Stimulated activated CD8-positive, alpha-beta memory T cell treated with anti-CD3 and anti-CD28 coated beads, Interleukin-12 subunit alpha, Interleukin-12 subunit beta, amount 100 ng/mL, for 24 hours (primary cell): Measurements from ENCODE around the gene ACOT6.
"Not testable (repeated sequence)": the region's sequence is repeated elsewhere in the genome, so short reads cannot be mapped to it uniquely, and the experiment has no call there.

Source experiments
- DNase-seq: peaks from one replicate; pipeline ENCODE4 v3.0.0-alpha.2; 2020; ENCODE audit errors: extremely low read depth

The ACOT6 gene

DNA sequence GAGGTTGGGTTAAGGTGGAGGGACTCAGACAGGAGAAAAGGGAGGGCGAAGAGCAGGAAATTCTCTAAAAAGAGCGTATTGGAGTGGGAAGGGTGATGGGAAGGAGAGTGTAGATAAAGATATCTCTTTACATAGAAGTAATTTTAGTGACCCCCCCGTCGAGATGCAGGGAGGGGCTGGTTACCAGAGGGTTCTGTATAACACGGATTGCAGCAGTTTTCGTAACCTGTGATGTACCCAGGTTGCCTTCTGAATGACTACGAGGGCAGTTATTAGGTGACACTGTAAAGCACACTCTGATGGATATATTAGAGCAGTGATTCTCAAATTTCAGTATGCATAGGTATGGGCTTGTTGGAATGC, 32.9 kb downstream of the ACOT6 start:
- no peak for DNase-seq

DNA sequence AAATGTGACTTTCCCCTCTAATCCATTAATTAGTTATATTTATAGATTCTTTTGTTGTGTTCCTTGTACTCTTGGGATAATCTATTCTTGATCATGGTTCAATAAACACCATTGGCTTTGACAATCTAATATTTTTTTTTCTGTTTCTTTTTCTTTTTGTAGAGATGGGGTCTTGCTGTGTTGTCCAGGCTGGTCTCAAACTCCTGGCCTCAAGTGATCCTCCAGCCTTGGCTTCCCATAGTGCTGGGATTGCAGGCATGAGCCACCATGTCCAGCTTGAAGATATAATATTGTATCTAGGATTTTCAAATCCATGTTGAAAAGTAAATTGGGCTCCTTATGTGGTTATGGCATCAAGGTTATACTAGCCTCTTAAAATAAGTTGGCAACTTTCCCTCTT, 38.7 kb downstream of the ACOT6 start:
- no peak for DNase-seq

DNA sequence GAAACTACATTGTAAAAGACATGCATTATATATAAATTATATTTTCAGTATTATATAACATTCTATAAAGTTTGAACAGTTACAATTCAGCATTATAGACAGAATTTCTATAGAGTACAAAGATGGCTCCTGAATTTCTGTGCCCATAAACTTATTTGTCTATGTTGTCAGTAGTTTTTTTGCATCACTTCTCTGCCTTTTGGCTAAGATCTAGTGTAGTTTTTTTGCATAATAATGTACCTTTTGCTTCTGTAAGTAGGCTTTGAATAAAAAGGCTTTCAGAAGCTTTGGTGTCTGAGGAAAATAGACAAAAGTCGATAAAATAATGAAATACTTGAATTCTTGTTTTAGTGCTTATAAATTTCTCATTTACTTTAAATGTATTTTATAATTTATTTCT, 43.5 kb downstream of the ACOT6 start:
- DNase-seq = no peak

DNA sequence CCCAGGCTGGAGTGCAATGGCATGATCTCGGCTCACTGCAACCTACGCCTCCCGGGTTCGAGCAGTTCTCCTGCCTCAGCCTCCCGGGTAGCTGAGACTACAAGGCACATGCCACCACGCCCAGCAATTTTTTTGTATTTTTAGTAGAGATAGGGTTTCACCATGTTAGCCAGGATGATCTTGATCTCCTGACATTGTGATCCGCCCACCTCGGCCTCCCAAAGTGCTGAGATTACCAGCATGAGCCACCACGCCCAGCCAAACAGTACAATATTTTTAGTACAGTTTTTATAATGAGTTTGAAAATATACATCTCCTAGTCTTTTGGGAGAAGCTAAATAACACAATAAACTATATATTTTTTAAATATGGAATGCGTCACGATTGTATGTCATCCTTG, 46.9 kb downstream of the ACOT6 start:
- DNase-seq = not testable (repeated sequence)

DNA sequence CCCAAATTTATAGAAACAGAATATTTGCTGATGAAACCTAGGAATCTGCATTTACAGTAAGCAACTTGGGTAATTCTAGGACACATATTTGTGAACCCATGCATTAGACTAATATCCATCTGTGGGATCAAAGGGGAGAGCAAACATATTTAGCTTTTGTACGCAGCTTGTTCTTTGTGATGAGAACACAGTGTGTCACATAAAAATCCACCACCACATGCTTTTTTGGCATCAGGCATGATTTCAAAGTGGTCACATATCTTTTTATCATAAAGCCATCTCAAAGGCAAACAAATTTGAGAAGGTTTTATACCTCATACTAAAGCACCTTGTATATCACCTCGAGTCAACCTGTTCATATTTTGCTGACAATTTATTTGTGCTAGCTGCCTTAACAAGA, 48.2 kb downstream of the ACOT6 start:
- DNase-seq = no peak

DNA sequence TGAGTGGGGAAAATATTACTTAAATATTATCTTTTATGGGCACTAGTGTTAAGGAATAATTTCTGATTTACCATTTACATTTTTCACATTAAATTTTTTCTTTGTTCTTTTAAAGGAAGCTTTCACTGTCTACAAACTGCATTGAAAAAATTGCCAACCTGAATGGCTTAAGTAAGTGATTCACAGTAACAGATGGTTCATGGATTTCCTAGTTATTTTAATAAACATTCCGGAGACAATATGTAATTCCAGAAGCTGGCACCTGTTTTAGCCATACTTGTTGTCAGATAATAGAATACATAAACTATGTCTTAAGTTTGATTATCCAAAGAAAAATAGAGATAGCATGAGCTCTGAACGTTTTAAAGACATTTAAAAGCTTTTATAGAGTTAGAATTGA, 49.6 kb downstream of the ACOT6 start:
- no peak for DNase-seq

DNA sequence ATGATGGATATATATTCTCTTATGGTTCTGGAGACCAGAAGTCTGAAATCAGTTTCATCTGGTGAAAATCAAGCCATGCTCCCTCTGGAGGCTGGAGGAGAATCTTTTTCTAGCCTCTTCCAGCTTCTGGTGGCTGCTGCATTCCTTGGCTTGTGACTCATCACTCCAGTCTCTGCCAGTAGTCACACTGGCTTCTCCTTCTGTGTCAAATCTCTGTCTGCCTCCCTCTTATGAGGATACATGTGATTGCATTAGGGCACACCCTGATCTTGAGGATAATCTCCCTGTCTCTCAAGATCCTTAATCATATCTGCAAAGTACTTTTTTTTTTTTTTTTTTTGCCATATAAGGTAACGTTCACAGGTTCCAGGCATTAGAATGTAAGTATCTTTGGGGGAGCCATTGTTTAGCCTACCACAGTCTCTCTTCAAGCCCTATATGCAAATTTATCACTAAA, 50.2 kb downstream of the ACOT6 start:
- DNase-seq = no peak

DNA sequence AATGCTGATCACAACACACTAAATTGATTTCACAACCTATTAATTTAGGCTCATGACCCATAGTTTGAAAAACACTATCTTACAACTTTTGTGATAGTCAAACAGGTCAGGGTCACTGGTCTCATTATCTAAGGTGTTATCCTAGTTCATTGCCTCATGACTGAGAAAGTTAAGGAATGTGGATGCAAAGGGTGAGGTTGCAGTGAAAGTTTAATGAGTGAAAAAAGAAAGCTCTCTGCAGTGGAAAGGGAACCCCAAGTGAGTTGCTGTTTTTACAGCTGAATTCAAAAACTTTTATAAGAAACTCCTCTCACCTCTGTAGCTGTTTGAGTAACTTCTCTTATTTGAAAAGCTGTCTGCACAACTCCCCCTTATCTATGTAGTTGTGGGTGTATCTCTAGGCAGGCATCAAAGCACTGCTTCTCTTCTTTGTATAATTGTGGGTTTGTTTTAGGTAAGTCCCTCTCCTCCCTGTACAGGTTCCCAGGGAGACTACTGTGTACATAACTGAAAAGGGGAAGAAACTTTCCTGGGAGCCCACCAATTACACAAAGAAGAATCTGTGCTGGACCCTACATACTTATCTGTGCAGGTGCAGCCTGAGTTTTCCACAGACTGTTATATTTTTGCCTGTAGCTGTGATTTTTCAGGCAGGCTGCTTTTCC, 51.4 kb downstream of the ACOT6 start:
- DNase-seq = no peak

DNA sequence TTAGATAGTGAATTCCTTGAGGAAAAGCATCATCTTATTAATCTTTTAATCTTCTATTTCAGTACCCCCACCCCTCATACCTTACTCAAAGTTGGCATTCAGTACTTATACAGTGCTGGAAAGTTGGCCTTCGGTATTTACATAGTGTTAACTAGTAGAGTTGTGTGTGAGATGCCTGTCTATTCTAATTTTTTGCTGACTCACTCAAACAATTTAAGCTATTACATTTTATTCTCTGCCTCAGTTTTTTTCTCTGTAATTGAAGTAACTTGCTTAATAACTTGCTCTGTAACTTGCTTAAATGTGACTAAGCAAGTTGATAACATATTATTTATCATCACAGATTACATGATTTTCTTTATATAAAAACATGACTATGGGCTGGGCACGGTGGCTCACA, 52.8 kb downstream of the ACOT6 start:
- no peak for DNase-seq

DNA sequence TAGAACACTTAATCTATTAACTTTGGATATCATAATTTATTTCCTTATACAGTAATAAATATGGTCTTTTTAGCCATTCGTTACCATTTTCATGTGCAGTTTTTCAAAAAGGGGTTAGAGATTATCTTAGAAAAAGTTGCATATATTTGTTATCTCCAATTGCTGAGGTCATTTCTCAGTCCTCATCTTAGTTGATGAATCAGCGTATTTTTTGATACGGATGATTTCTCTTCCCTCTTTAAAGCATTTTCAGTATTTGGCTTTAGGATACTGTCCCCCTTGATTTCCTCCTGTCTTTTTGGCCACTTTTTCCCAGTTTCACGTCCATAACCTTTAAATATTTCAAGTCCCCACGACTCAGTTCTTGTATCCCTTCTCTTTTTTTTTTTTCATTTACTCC, 54.3 kb downstream of the ACOT6 start:
- no peak for DNase-seq

DNA sequence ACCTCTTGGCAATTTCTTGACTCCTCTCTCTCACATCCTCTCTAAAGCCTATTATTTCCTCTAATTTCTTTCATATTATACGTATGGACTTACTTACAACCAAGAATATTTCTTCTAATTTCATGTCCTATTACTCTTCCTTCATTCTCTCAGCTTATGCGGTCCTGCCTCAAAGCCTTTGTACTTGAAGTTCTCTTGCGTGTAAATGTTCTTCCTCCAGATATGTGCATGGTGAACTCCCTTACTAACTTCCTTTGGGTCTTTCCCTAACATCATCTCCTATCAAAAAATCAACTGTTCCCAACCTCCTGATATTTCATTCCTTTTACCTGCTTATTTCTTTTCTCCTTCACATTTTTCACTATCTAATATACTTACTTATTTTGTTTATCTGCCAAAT, 55.5 kb downstream of the ACOT6 start:
- no peak for DNase-seq
